CD14-positive monocyte (primary cell): ENCODE measurements around the gene OLFM1. TPM values are rescaled to one million over a fixed set of nuclear protein-coding genes. Genes with fewer than 3 reads are reported as not detected.

Experiments
- DNase-seq, 3 donors: peaks; one replicate each; pipeline ENCODE4 v3.0.0-alpha.2; 2011 to 2022
- H2AFZ ChIP-seq: 2 replicates; pipeline ENCODE4 v1.6.0; 2012; ENCODE audit warnings: mild to moderate bottlenecking, low read depth, low read length, inconsistent platforms; ENCODE audit not compliant: insufficient read depth, poor library complexity, severe bottlenecking
- H3K27ac ChIP-seq, 2 donors: 1 replicate in 1 of 2; 2 replicates in 1 of 2; pipeline ENCODE4 v1.5.1; 2012 to 2013; ENCODE audit warnings: low read length in 2 of 2, control low read depth in 1 of 2, inconsistent platforms in 1 of 2, low read depth in 1 of 2, mild to moderate bottlenecking in 1 of 2
- H3K27me3 ChIP-seq, 2 donors: one replicate each; pipeline versions ENCODE4 v1.6.0 to v1.6.1; 2011 to 2013; ENCODE audit warnings: low read length in 2 of 2; ENCODE audit not compliant: control insufficient read depth in 2 of 2, insufficient read depth in 2 of 2
- H3K36me3 ChIP-seq, 2 donors: replicated peaks in 1 of 2; 1 replicate in 1 of 2; 2 replicates in 1 of 2; pipeline versions ENCODE4 v1.5.1 to v1.6.1; 2012 to 2013; ENCODE audit warnings: low read length in 2 of 2, control low read depth in 1 of 2, inconsistent platforms in 1 of 2, mild to moderate bottlenecking in 1 of 2; ENCODE audit not compliant: insufficient read depth in 2 of 2, control insufficient read depth in 1 of 2
- H3K4me1 ChIP-seq, 2 donors: 1 replicate in 1 of 2; 2 replicates in 1 of 2; pipeline versions ENCODE4 v1.5.1 to v1.6.1; 2012 to 2013; ENCODE audit warnings: low read length in 2 of 2, control low read depth in 1 of 2, inconsistent platforms in 1 of 2, mild to moderate bottlenecking in 1 of 2, moderate library complexity in 1 of 2; ENCODE audit not compliant: insufficient read depth in 2 of 2, control insufficient read depth in 1 of 2
- H3K4me2 ChIP-seq: replicated peaks from 2 replicates; pipeline ENCODE3; 2012; ENCODE audit warnings: low read length, moderate library complexity, mild to moderate bottlenecking; ENCODE audit not compliant: poor library complexity, severe bottlenecking; ENCODE audit errors: extremely low read depth
- H3K4me3 ChIP-seq, 3 experiments: fragments of 200-600 bp in 1 of 3; sonication (generic) in 1 of 3; replicated peaks in 1 of 3; 1 replicate in 2 of 3; 2 replicates in 1 of 3; pipeline ENCODE4 v1.5.1; 2011 to 2013; ENCODE audit warnings: low read length in 3 of 3, mild to moderate bottlenecking in 3 of 3, control low read depth in 2 of 3, low read depth in 2 of 3, inconsistent platforms in 1 of 3, moderate library complexity in 1 of 3
- H3K79me2 ChIP-seq: 2 replicates; pipeline ENCODE4 v1.6.0; 2012; ENCODE audit warnings: mild to moderate bottlenecking, control low read depth, inconsistent platforms, low read length, moderate library complexity; ENCODE audit not compliant: insufficient read depth
- H3K9ac ChIP-seq: 2 replicates; pipeline ENCODE4 v1.6.0; 2017; ENCODE audit warnings: low read length, mild to moderate bottlenecking; ENCODE audit not compliant: insufficient read depth, poor library complexity, severe bottlenecking
- H3K9me3 ChIP-seq, 2 donors: replicated peaks in 1 of 2; 1 replicate in 1 of 2; 2 replicates in 1 of 2; pipeline versions ENCODE4 v1.5.1 to v1.6.1; 2012 to 2013; ENCODE audit warnings: low read length in 2 of 2, control low read depth in 1 of 2; ENCODE audit not compliant: control insufficient read depth in 1 of 2, insufficient read depth in 1 of 2
- H4K20me1 ChIP-seq: 2 replicates; pipeline ENCODE4 v1.6.0; 2012; ENCODE audit warnings: mild to moderate bottlenecking, low read length, control low read depth, moderate library complexity; ENCODE audit not compliant: insufficient read depth
- H3K27ac Mint-ChIP-seq, 7 donors: one replicate each; pipeline ENCODE4 v1.8.0; 2020; ENCODE audit warnings: mild to moderate bottlenecking in 7 of 7, mixed read lengths in 7 of 7, moderate library complexity in 6 of 7, inconsistent platforms in 2 of 7
- H3K27me3 Mint-ChIP-seq, 3 donors: one replicate each; pipeline ENCODE4 v1.8.0; 2021 to 2022; ENCODE audit warnings: low read depth in 3 of 3, mild to moderate bottlenecking in 3 of 3, mixed read lengths in 3 of 3, moderate library complexity in 3 of 3, inconsistent platforms in 1 of 3
- H3K36me3 Mint-ChIP-seq, 2 donors: one replicate each; pipeline ENCODE4 v1.8.0; 2020; ENCODE audit warnings: mixed read lengths in 2 of 2, inconsistent platforms in 1 of 2, mild to moderate bottlenecking in 1 of 2
- H3K4me1 Mint-ChIP-seq: one replicate; pipeline ENCODE4 v1.8.0; 2020; ENCODE audit warnings: mild to moderate bottlenecking, mixed read lengths
- H3K4me3 Mint-ChIP-seq, 2 donors: one replicate each; pipeline ENCODE4 v1.8.0; 2020; ENCODE audit warnings: mild to moderate bottlenecking in 2 of 2, mixed read lengths in 2 of 2, moderate library complexity in 1 of 2
- H3K9me3 Mint-ChIP-seq, 7 donors: one replicate each; pipeline ENCODE4 v1.8.0; 2020 to 2022; ENCODE audit warnings: mixed read lengths in 7 of 7, mild to moderate bottlenecking in 6 of 7, moderate library complexity in 6 of 7, inconsistent platforms in 2 of 7
- WGBS: methylation state at CpG from one replicate; pipeline ENCODE4 v1.1.5; 2013; ENCODE audit warnings: missing lambda C conversion rate; ENCODE audit not compliant: insufficient coverage; 5-methylcytosine and 5-hydroxymethylcytosine counted together
- intact Hi-C, 2 donors: fragments of 100-400 bp; cut with micrococcal nuclease; formaldehyde crosslinking; loops; one replicate each; pipeline versions ENCODE4 v1.15.0 to v1.15.1; 2023
- polyA plus RNA-seq, 3 donors: library from polyadenylated mRNA; depleted of rRNA in 1 of 3; unstranded in 2 of 3; stranded (reverse) in 1 of 3; fragments of 300-500 nt in 2 of 3; fragments of >200 nt in 1 of 3; fragmentation: Illumina TruSeq in 2 of 3; gene quantifications; 1 replicate in 2 of 3; 2 replicates in 1 of 3; pipeline ENCODE4 v1.2.3, GENCODE V29; 2012 to 2021
- TF ChIP-seq, protein P1 (sequence below): fragments of 200-600 bp; IDR thresholded peaks from one replicate; pipeline ENCODE4 v1.8.0; 2022; ENCODE audit warnings: antibody characterized with exemption, mild to moderate bottlenecking

OLFM1 gene
- polyA plus RNA-seq, 3 donors, result 7.6 to 10.9 (median 9.4) TPM

DNA sequence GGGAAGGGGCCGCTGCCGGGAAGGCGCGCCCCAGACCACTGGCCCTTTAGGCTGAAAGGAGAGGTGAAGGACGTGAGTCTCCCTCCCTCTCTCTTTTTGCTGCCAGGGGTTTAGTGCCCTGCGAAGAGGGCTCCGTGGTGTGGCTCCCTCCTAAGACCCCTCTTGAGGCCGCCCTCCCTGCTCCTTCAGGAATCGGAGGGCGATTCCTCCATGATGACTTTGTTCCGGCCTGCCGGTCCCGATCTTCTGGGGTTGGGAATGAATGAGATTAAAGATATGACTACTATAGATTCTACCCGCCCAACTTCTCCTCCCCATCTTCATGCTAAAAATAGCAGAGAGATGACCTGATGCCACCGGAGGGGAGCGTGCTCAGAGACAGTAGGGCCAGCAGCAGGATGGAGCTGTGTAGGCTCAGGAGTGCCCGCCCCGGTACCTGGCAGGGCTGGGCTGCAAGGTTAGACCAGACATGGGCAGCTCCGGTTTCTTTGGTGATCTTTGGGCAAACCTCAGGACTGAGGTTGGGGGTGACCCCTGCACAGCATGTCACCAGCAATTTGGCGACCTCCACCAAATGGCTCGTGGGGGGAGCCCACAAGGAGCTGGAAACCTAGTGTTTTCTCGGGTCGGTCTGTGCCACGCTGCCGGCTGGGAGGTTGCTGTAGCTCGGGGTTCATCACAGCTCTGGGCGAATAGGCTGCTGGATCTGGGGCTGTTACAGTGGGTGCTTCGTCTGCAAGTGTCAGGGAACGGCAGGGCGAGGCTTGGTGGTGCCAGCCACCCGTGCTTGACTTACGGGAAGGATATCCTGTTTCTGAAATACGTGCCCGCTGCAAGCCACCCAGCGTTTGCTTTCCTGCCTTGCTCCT lies 1.7 kb downstream of the OLFM1 start:
- Histone ChIP-seq H3K79me2 (no peaks in the 10 kb centered on the region), H3K9ac (peak overlapping the region; percentile 21), H3K4me3 (peak overlapping the region; percentile 17 to 61 (median 35)), H2AFZ (no peak overlapping the region), H3K4me2 (peak overlapping the region; percentile 65), H3K27me3 (peaks cover 25 to 60% of the 10 kb centered on the region in 2 donors), H4K20me1 (peaks cover 18% of the 10 kb centered on the region), H3K4me1 (peaks cover 10 to 13% of the 10 kb centered on the region in 2 donors), H3K36me3 (peaks cover 0 to 2% of the 10 kb centered on the region in 2 donors), H3K9me3 (peaks cover 0 to 21% of the 10 kb centered on the region in 2 donors), H3K27ac (no peak overlapping the region)
- no peak for DNase-seq
- H3K4me1 Mint-ChIP-seq, result peaks cover 8% of the 10 kb centered on the region
- TF ChIP-seq, protein P1, sequence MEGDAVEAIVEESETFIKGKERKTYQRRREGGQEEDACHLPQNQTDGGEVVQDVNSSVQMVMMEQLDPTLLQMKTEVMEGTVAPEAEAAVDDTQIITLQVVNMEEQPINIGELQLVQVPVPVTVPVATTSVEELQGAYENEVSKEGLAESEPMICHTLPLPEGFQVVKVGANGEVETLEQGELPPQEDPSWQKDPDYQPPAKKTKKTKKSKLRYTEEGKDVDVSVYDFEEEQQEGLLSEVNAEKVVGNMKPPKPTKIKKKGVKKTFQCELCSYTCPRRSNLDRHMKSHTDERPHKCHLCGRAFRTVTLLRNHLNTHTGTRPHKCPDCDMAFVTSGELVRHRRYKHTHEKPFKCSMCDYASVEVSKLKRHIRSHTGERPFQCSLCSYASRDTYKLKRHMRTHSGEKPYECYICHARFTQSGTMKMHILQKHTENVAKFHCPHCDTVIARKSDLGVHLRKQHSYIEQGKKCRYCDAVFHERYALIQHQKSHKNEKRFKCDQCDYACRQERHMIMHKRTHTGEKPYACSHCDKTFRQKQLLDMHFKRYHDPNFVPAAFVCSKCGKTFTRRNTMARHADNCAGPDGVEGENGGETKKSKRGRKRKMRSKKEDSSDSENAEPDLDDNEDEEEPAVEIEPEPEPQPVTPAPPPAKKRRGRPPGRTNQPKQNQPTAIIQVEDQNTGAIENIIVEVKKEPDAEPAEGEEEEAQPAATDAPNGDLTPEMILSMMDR, result no peak
- 49% methylated on average over 25 of the region's 35 CpGs for WGBS
- intact Hi-C loops, result no loop called here
- H3K9me3 Mint-ChIP-seq, result peaks cover 4 to 20% (median 8%) of the 10 kb centered on the region in 7 donors
- peak overlapping the region; percentile 59 to 82 for H3K4me3 Mint-ChIP-seq
- H3K27ac Mint-ChIP-seq, result no peak overlapping the region
- H3K36me3 Mint-ChIP-seq, result peaks cover 6 to 8% of the 10 kb centered on the region in 2 donors
- H3K27me3 Mint-ChIP-seq, result peaks cover 47 to 73% (median 64%) of the 10 kb centered on the region in 3 donors

DNA sequence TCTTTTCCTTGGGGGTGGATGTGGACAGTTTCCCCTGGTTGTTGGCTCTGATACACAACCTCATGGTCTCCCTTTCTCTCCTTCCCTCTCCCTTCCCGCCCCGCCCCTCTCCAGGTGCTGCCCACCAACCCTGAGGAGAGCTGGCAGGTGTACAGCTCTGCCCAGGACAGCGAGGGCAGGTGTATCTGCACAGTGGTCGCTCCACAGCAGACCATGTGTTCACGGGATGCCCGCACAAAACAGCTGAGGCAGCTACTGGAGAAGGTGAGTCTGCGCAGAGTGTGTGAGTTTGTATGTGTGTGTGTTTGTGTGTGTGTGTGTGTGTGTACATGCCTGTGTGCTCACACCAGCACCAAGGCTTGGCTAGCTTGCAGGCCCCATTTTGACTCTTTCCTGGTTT lies 2.6 kb downstream of the OLFM1 start:
- DNase-seq, result no peak
- 96% methylated on average over 6 of the region's 7 CpGs for whole genome bisulfite sequencing
- TF ChIP-seq, protein P1, result no peak
- Mint-ChIP-seq H3K4me3 (peak overlapping the region in 1 of 2 donors; percentile 82), H3K27me3 (peaks cover 48 to 68% (median 60%) of the 10 kb centered on the region in 3 donors), H3K36me3 (peaks cover 6 to 8% of the 10 kb centered on the region in 2 donors), H3K9me3 (peaks cover 4 to 19% (median 8%) of the 10 kb centered on the region in 7 donors), H3K4me1 (peaks cover 8% of the 10 kb centered on the region), H3K27ac (no peak overlapping the region)
- peaks cover 0 to 21% of the 10 kb centered on the region in 2 donors for H3K9me3 ChIP-seq
- intact Hi-C loops, result no loop called here
- H2AFZ ChIP-seq, result no peak overlapping the region
- no peak overlapping the region for H3K27ac ChIP-seq
- no peak overlapping the region for H3K4me2 ChIP-seq
- H3K79me2 ChIP-seq, result no peaks in the 10 kb centered on the region
- peaks cover 24% of the 10 kb centered on the region for H4K20me1 ChIP-seq
- H3K4me1 ChIP-seq, result peaks cover 10 to 13% of the 10 kb centered on the region in 2 donors
- peaks cover 28 to 53% of the 10 kb centered on the region in 2 donors for H3K27me3 ChIP-seq
- H3K4me3 ChIP-seq, result no peak overlapping the region
- H3K36me3 ChIP-seq, result peaks cover 0 to 2% of the 10 kb centered on the region in 2 donors
- no peak overlapping the region for H3K9ac ChIP-seq
